Endothelial cell of umbilical vein (primary cell): ENCODE data around the gene COA3. TPM values are rescaled to one million over a fixed set of nuclear protein-coding genes. Genes with fewer than 3 reads are reported as not detected.
A peak's percentile ranks its signal among the peaks of the same experiment; 100 is the strongest.

ENCODE experiments used
- BruUV-seq: library from RNA; stranded (reverse); fragments of 400-500 nt; replicated peaks from 2 replicates; lab custom pipeline; 2021; lab: Mats Ljungman, UMichigan
- CTCF ChIA-PET: fragments of 300-600, 350-600 bp; sonication (Branson Sonifier 250); formaldehyde crosslinking; loops from one replicate; lab custom pipeline; 2021; ENCODE audit warnings: antibody characterized with exemption, inconsistent platforms; lab: Charles Lee
- POLR2A ChIA-PET: fragments of 300-600, 350-600 bp; sonication (Branson Sonifier 250); formaldehyde crosslinking; loops from one replicate; lab custom pipeline; 2021; ENCODE audit warnings: antibody characterized with exemption, inconsistent platforms; lab: Charles Lee
- DNase-seq: peaks from one replicate; pipeline ENCODE4 v3.0.0-alpha.2; 2011; ENCODE audit warnings: low read depth, low spot score
- FAIRE-seq: peaks from 2 replicates; lab custom pipeline; 2011; peaks lifted over from hg19 to GRCh38; lab: Jason Lieb, UNC
- H2AFZ ChIP-seq: 2 replicates; pipeline ENCODE4 v1.6.0; 2012; ENCODE audit warnings: low read depth, low read length, control low read depth, inconsistent platforms
- H3K27ac ChIP-seq: 2 replicates; pipeline ENCODE4 v1.5.1; 2011; ENCODE audit warnings: low read depth, mild to moderate bottlenecking, control low read depth, low read length, moderate library complexity; ENCODE audit not compliant: insufficient read depth
- H3K27me3 ChIP-seq, 2 experiments: 2 replicates each; pipeline versions ENCODE4 v1.6.0 to v1.6.1; 2011; ENCODE audit warnings: low read length in 2 of 2, mixed read lengths in 1 of 2; ENCODE audit not compliant: control insufficient read depth in 2 of 2, insufficient read depth in 2 of 2
- H3K36me3 ChIP-seq, 2 experiments: 2 replicates in 1 of 2; 3 replicates in 1 of 2; pipeline ENCODE4 v1.5.1; 2011; ENCODE audit warnings: low read length in 2 of 2, mild to moderate bottlenecking in 1 of 2, moderate library complexity in 1 of 2; ENCODE audit not compliant: control insufficient read depth in 2 of 2, insufficient read depth in 2 of 2; ENCODE audit errors: extremely low read depth in 1 of 2
- H3K4me1 ChIP-seq: 3 replicates; pipeline ENCODE4 v1.5.1; 2011; ENCODE audit warnings: mild to moderate bottlenecking, low read length; ENCODE audit not compliant: control insufficient read depth, insufficient read depth; ENCODE audit errors: extremely low read depth
- H3K4me2 ChIP-seq: 2 replicates; pipeline ENCODE4 v1.6.1; 2011; ENCODE audit warnings: low read length, control low read depth, mixed read lengths; ENCODE audit not compliant: insufficient read depth
- H3K4me3 ChIP-seq, 3 experiments: fragments of 200-600 bp in 1 of 3; sonication (generic), shearing (Covaris generic) in 1 of 3; replicated peaks in 1 of 3; 2 replicates each; pipeline ENCODE4 v1.5.1; 2011 to 2016; ENCODE audit warnings: control low read depth in 3 of 3, low read length in 3 of 3, mild to moderate bottlenecking in 2 of 3, inconsistent platforms in 1 of 3, low read depth in 1 of 3, moderate library complexity in 1 of 3; ENCODE audit not compliant: insufficient read depth in 1 of 3
- H3K79me2 ChIP-seq: 2 replicates; pipeline ENCODE4 v1.6.0; 2012; ENCODE audit warnings: low read length, inconsistent platforms; ENCODE audit not compliant: control insufficient read depth, insufficient read depth
- H3K9ac ChIP-seq: replicated peaks from 2 replicates; pipeline ENCODE3; 2011; ENCODE audit warnings: low read length, control low read depth; ENCODE audit not compliant: insufficient read depth; ENCODE audit errors: extremely low read depth
- H3K9me1 ChIP-seq: replicated peaks from 3 replicates; pipeline ENCODE4 v1.6.0; 2011; ENCODE audit warnings: mild to moderate bottlenecking, low read length; ENCODE audit not compliant: control insufficient read depth, insufficient read depth; ENCODE audit errors: extremely low read depth
- H3K9me3 ChIP-seq: replicated peaks from 2 replicates; pipeline ENCODE4 v1.5.1; 2012; ENCODE audit warnings: low read length, inconsistent platforms; ENCODE audit not compliant: control insufficient read depth, insufficient read depth
- H4K20me1 ChIP-seq: replicated peaks from 2 replicates; pipeline ENCODE3; 2011; ENCODE audit warnings: mild to moderate bottlenecking, low read length; ENCODE audit not compliant: control insufficient read depth, insufficient read depth; ENCODE audit errors: extremely low read depth
- EZH2 ChIP-seq: IDR thresholded peaks from 2 replicates; pipeline ENCODE4 v1.6.1; 2012; ENCODE audit warnings: borderline replicate concordance, low read depth, mild to moderate bottlenecking, moderate library complexity, low read length, inconsistent platforms; ENCODE audit not compliant: severe bottlenecking
- dilution Hi-C: fragments of 300-500 bp; cut with MboI; formaldehyde crosslinking; loops from one replicate; pipeline ENCODE4 v1.15.0; 2019; ENCODE audit warnings: low sequenced_read_pairs; ENCODE audit not compliant: extremely low pct_ligation_motif_present
- intact Hi-C: fragments of 100-400 bp; cut with micrococcal nuclease; formaldehyde crosslinking; loops from one replicate; pipeline ENCODE4 v1.10.0; 2022
- polyA plus RNA-seq, 4 experiments: library from polyadenylated mRNA; depleted of rRNA in 3 of 4; stranded (reverse) in 3 of 4; unstranded in 1 of 4; fragments of >200 nt; gene quantifications; 2 replicates each; pipeline versions ENCODE4 v1.2.1 to v1.2.3, GENCODE V29; 2011 to 2012; ENCODE audit warnings: missing spikeins in 1 of 4
- total RNA-seq: library from RNA; stranded (reverse); gene quantifications from 2 replicates; pipeline ENCODE4 v1.2.3, GENCODE V29; 2021
- TF ChIP-seq, protein P1 (sequence below): IDR thresholded peaks from 2 replicates; pipeline ENCODE4 v1.6.1; 2011; ENCODE audit not compliant: insufficient read depth, insufficient read length
- TF ChIP-seq, protein P2 (sequence below), 2 donors: IDR thresholded peaks; 1 replicate in 1 of 2; 2 replicates in 1 of 2; pipeline ENCODE4 v1.5.1; 2011; ENCODE audit warnings: low read length in 2 of 2, mild to moderate bottlenecking in 2 of 2, moderate library complexity in 2 of 2, control low read depth in 1 of 2, inconsistent platforms in 1 of 2, low read depth in 1 of 2; ENCODE audit not compliant: insufficient read depth in 1 of 2; ENCODE audit errors: extremely low read depth in 1 of 2

The COA3 gene
- total and polyA plus RNA-seq, 2 donors (not counting 3 experiments of a cell fraction or from before 2014, with no cell fraction given), result 56.6 to 126 TPM

DNA sequence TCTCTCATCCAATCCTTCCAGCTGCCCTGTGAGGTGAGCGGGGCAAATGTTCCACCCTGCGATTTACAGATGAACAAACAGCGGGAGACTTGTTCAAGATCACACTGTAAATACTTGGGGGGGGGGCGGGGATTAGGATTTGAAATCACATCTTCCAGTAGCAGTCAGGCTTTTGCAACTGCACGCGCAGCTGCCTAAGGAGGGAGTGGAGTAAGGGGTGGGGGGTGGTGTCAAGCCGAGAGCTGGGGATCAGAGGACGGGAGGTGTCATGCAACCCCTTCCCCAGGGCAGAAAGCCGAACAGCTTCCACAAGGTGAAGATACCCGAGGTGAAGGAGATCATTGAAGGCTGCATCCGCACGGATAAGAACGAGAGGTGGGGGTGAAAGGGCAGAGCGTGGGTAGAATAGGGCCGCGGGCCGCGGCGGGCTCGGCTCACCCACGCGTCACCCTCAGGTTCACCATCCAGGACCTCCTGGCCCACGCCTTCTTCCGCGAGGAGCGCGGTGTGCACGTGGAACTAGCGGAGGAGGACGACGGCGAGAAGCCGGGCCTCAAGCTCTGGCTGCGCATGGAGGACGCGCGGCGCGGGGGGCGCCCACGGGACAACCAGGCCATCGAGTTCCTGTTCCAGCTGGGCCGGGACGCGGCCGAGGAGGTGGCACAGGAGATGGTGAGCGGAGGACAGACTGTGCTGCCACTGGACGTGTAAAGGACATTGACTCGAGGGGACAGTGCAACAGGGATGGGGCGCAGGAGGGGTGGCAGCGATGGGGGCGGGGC, 13.5 kb downstream of the COA3 start:
- H4K20me1 ChIP-seq, result no peaks in the 10 kb centered on the region

More for the DNA sequence above, 13.5 kb downstream of the COA3 start:
- no peaks in the 10 kb centered on the region for H3K9me1 ChIP-seq
- peaks cover 34% of the 10 kb centered on the region for H3K4me1 ChIP-seq
- no peaks in the 10 kb centered on the region for H3K79me2 ChIP-seq
- dilution Hi-C loops (no loop called here), intact Hi-C loops (loop anchor here (5.0 kb wide), 1 partner anchor 108 kb away; the partner anchor contains the start of gene PLEKHH3)
- no peak overlapping the region for H2AFZ ChIP-seq
- no peak overlapping the region for H3K4me3 ChIP-seq
- H3K9ac ChIP-seq, result no peak overlapping the region
- CTCF ChIA-PET, result interaction anchor here (0.7 to 1.3 kb wide), 2 partner anchors 18 to 21 kb away, joined by 3 read pairs; no protein-coding TSS in a partner anchor
- peaks cover 16% of the 10 kb centered on the region in 2 experiments for H3K27me3 ChIP-seq
- H3K36me3 ChIP-seq, result no peaks in the 10 kb centered on the region
- H3K9me3 ChIP-seq, result no peaks in the 10 kb centered on the region
- no peak for DNase-seq
- no peak overlapping the region for H3K27ac ChIP-seq
- POLR2A ChIA-PET, result interaction anchor here (0.9 kb wide), 1 partner anchor 12 kb away, joined by 4 read pairs; the partner anchor contains the start of gene VPS25
- no peak overlapping the region for H3K4me2 ChIP-seq
- TF ChIP-seq, protein P1, sequence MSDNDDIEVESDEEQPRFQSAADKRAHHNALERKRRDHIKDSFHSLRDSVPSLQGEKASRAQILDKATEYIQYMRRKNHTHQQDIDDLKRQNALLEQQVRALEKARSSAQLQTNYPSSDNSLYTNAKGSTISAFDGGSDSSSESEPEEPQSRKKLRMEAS, result no peak
- TF ChIP-seq EZH2, result peak; percentile 70
- TF ChIP-seq, protein P2, sequence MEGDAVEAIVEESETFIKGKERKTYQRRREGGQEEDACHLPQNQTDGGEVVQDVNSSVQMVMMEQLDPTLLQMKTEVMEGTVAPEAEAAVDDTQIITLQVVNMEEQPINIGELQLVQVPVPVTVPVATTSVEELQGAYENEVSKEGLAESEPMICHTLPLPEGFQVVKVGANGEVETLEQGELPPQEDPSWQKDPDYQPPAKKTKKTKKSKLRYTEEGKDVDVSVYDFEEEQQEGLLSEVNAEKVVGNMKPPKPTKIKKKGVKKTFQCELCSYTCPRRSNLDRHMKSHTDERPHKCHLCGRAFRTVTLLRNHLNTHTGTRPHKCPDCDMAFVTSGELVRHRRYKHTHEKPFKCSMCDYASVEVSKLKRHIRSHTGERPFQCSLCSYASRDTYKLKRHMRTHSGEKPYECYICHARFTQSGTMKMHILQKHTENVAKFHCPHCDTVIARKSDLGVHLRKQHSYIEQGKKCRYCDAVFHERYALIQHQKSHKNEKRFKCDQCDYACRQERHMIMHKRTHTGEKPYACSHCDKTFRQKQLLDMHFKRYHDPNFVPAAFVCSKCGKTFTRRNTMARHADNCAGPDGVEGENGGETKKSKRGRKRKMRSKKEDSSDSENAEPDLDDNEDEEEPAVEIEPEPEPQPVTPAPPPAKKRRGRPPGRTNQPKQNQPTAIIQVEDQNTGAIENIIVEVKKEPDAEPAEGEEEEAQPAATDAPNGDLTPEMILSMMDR (IDR thresholded peaks at IDR 0.05; ENCODE audit: extremely low read depth in 1 of 2, insufficient read depth in 1 of 2, low read depth in 1 of 2, low read length in 2 of 2), result no peak
- no TSS peak for BruUV-seq
- FAIRE-seq, result no peak
